Testis (tissue), 3 donors: Measurements from ENCODE around the gene PON2. TPM values are rescaled to one million over a fixed set of nuclear protein-coding genes. Genes with fewer than 3 reads are reported as not detected.

Source experiments
- DNase-seq: peaks from one replicate; pipeline ENCODE4 v3.0.0-alpha.2; 2019
- H3K27ac ChIP-seq, 2 donors: fragments of 200-600 bp; sonication (generic); one replicate each; pipeline ENCODE4 v1.5.1; 2019
- H3K27me3 ChIP-seq: fragments of 200-600 bp; sonication (generic); one replicate; pipeline ENCODE4 v1.5.1; 2019
- H3K36me3 ChIP-seq: fragments of 200-600 bp; sonication (generic); one replicate; pipeline ENCODE4 v1.5.1; 2017; ENCODE audit warnings: low read depth; ENCODE audit errors: missing control alignments
- H3K4me1 ChIP-seq: fragments of 200-600 bp; sonication (generic); one replicate; pipeline ENCODE4 v1.5.1; 2019
- H3K4me3 ChIP-seq, 2 donors: fragments of 200-600 bp; sonication (generic); one replicate each; pipeline ENCODE4 v1.5.1; 2017 to 2019
- H3K9me3 ChIP-seq: fragments of 200-600 bp; sonication (generic); one replicate; pipeline ENCODE4 v1.5.1; 2017
- CTCF ChIP-seq, 3 experiments: fragments of 450-650 bp in 2 of 3; fragments of 200-600 bp in 1 of 3; sonication (generic) in 1 of 3; IDR thresholded peaks; one replicate each; pipeline ENCODE4 v1.5.1; 2016 to 2019; ENCODE audit warnings: antibody characterized with exemption in 3 of 3, mild to moderate bottlenecking in 2 of 3, moderate library complexity in 1 of 3
- POLR2A ChIP-seq: fragments of 450-650 bp; IDR thresholded peaks from one replicate; pipeline ENCODE4 v1.6.1; 2017; ENCODE audit warnings: antibody characterized with exemption, mild to moderate bottlenecking, moderate library complexity
- WGBS, 2 donors: methylation state at CpG; one replicate each; pipeline ENCODE4 v1.1.5; 2018; 5-methylcytosine and 5-hydroxymethylcytosine counted together
- intact Hi-C: fragments of 100-400 bp; cut with DNase I; formaldehyde crosslinking; loops from one replicate; pipeline ENCODE4 v1.15.1; 2023; ENCODE audit warnings: low total_unique reads
- polyA plus RNA-seq: library from polyadenylated mRNA; stranded (reverse); fragments of 350-450 nt; fragmentation: Illumina TruSeq; extraction: RNeasy Lipid Tissue Mini Kit (QIAGEN cat#74804); gene quantifications from one replicate; pipeline ENCODE4 v1.2.3, GENCODE V29; 2014; ENCODE audit warnings: low read depth, low replicate concordance; ENCODE audit not compliant: insufficient read depth
- total RNA-seq, 2 donors: library from RNA; depleted of rRNA; stranded (reverse); fragments of >200 nt; gene quantifications; one replicate each; pipeline ENCODE4 v1.2.3, GENCODE V29; 2016

PON2 gene
- total and polyA plus RNA-seq, 3 donors from 2014 or later = 53.4 to 138 (median 108) TPM

GRCh38 chr7:95435422-95435780, 573 bp upstream of the PON2 start:
- H3K4me1 ChIP-seq = no peaks in the 10 kb centered on the region
- H3K9me3 ChIP-seq = no peaks in the 10 kb centered on the region
- intact Hi-C loops = no loop called here
- TF ChIP-seq POLR2A = no peak
- no peak for TF ChIP-seq CTCF (IDR thresholded peaks at IDR 0.05)
- H3K36me3 ChIP-seq = no peaks in the 10 kb centered on the region
- 34 to 43% methylated on average over 9 of the region's 9 CpGs for WGBS, 2 donors
- no peak for DNase-seq
- no peaks in the 10 kb centered on the region for H3K27me3 ChIP-seq
- peak overlapping the region; percentile 81 to 97 for H3K27ac ChIP-seq
- H3K4me3 ChIP-seq = peak overlapping the region; percentile 69 to 73

GRCh38 chr7:95433952-95434556, 774 bp downstream of the PON2 start:
- 30 to 40% methylated on average over 6 of the region's 6 CpGs for WGBS, 2 donors
- TF ChIP-seq POLR2A (no peak), CTCF (IDR thresholded peaks at IDR 0.05) (no peak)
- peak overlapping the region; percentile 69 to 73 for H3K4me3 ChIP-seq
- no peaks in the 10 kb centered on the region for H3K27me3 ChIP-seq
- DNase-seq = no peak
- no peaks in the 10 kb centered on the region for H3K4me1 ChIP-seq
- intact Hi-C loops = no loop called here
- H3K27ac ChIP-seq = peak overlapping the region; percentile 81 to 97
- H3K9me3 ChIP-seq = no peaks in the 10 kb centered on the region
- H3K36me3 ChIP-seq = no peaks in the 10 kb centered on the region

- no peak overlapping the region for H3K4me3 ChIP-seq
- H3K27ac ChIP-seq = no peak overlapping the region
- H3K4me1 ChIP-seq = no peaks in the 10 kb centered on the region
- H3K27me3 ChIP-seq = no peaks in the 10 kb centered on the region
- no peaks in the 10 kb centered on the region for H3K9me3 ChIP-seq
- WGBS, 2 donors = 94 to 96% methylated on average over 1 of the region's 1 CpG
- no peaks in the 10 kb centered on the region for H3K36me3 ChIP-seq
- intact Hi-C loops = no loop called here
- TF ChIP-seq CTCF (IDR thresholded peaks at IDR 0.05) (no peak), POLR2A (no peak)
- no peak for DNase-seq
These were observed 1.7 kb downstream of the PON2 start for GRCh38 chr7:95433129-95433528.

- Histone ChIP-seq H3K27me3 (no peaks in the 10 kb centered on the region), H3K36me3 (no peaks in the 10 kb centered on the region), H3K27ac (no peak overlapping the region), H3K9me3 (no peaks in the 10 kb centered on the region), H3K4me1 (no peaks in the 10 kb centered on the region), H3K4me3 (no peak overlapping the region)
- TF ChIP-seq CTCF (IDR thresholded peaks at IDR 0.05) (no peak), POLR2A (no peak)
- DNase-seq = no peak
- intact Hi-C loops = no loop called here
- WGBS, 2 donors = 83 to 92% methylated on average over 2 of the region's 2 CpGs
These were observed 2.2 kb downstream of the PON2 start for GRCh38 chr7:95432606-95433005.

GRCh38 chr7:95430864-95431263, 4.0 kb downstream of the PON2 start:
- Histone ChIP-seq H3K4me3 (no peak overlapping the region), H3K4me1 (no peaks in the 10 kb centered on the region), H3K36me3 (no peaks in the 10 kb centered on the region), H3K9me3 (no peaks in the 10 kb centered on the region), H3K27me3 (no peaks in the 10 kb centered on the region), H3K27ac (no peak overlapping the region)
- 76 to 94% methylated on average over 2 of the region's 2 CpGs for WGBS, 2 donors
- intact Hi-C loops = no loop called here
- TF ChIP-seq CTCF (IDR thresholded peaks at IDR 0.05) (no peak), POLR2A (no peak)
- DNase-seq = no peak
